Vagina (tissue), 2 donors: Measurements from ENCODE around the gene CXCR2. TPM values are rescaled to one million over a fixed set of nuclear protein-coding genes. Genes with fewer than 3 reads are reported as not detected.

ENCODE experiments used
- DNase-seq, 2 donors: peaks; one replicate each; pipeline ENCODE4 v3.0.0-alpha.2; 2017; ENCODE audit errors: extremely low spot score in 2 of 2
- H3K27ac ChIP-seq: fragments of 200-600 bp; sonication (generic); one replicate; pipeline ENCODE4 v1.5.1; 2019
- H3K27me3 ChIP-seq: fragments of 200-600 bp; sonication (generic); one replicate; pipeline ENCODE4 v1.5.1; 2019
- H3K36me3 ChIP-seq, 2 donors: fragments of 200-600 bp; sonication (generic); one replicate each; pipeline ENCODE4 v1.5.1; 2017 to 2019
- H3K4me1 ChIP-seq: fragments of 200-600 bp; sonication (generic); one replicate; pipeline ENCODE4 v1.5.1; 2019
- H3K4me3 ChIP-seq, 2 donors: fragments of 200-600 bp; sonication (generic); 1 replicate in 1 of 2; 2 replicates in 1 of 2; pipeline ENCODE4 v1.5.1; 2016 to 2019
- H3K9me3 ChIP-seq: fragments of 200-600 bp; sonication (generic); one replicate; pipeline ENCODE4 v1.5.1; 2019
- CTCF ChIP-seq, 3 experiments: fragments of 450-650 bp in 2 of 3; fragments of 200-600 bp in 1 of 3; sonication (generic) in 1 of 3; IDR thresholded peaks; one replicate each; pipeline ENCODE4 v1.5.1; 2017 to 2019; ENCODE audit warnings: antibody characterized with exemption in 3 of 3, mild to moderate bottlenecking in 2 of 3, moderate library complexity in 2 of 3
- POLR2A ChIP-seq, 2 donors: fragments of 450-650 bp; IDR thresholded peaks; one replicate each; pipeline ENCODE4 v1.6.1; 2017; ENCODE audit warnings: antibody characterized with exemption in 2 of 2, mild to moderate bottlenecking in 2 of 2, moderate library complexity in 2 of 2
- POLR2AphosphoS5 ChIP-seq, 2 donors: sonication (generic); formaldehyde crosslinking; IDR thresholded peaks; one replicate each; pipeline ENCODE4 v1.9.0; 2017; ENCODE audit warnings: antibody characterized with exemption in 2 of 2, mild to moderate bottlenecking in 2 of 2, low read depth in 1 of 2; ENCODE audit not compliant: insufficient read depth in 1 of 2
- intact Hi-C: fragments of 100-400 bp; cut with DNase I; formaldehyde crosslinking; loops from one replicate; pipeline ENCODE4 v1.15.1; 2023
- total RNA-seq: library from RNA; depleted of rRNA; stranded (reverse); fragments of >200 nt; gene quantifications from one replicate; pipeline ENCODE4 v1.2.3, GENCODE V29; 2016

Gene CXCR2
- total RNA-seq, 1 donor from 2014 or later = 6.4 TPM

- intact Hi-C loops = no loop called here
- no peak overlapping the region for H3K4me3 ChIP-seq
- no peaks in the 10 kb centered on the region for H3K9me3 ChIP-seq
- H3K27ac ChIP-seq = no peak overlapping the region
- DNase-seq = peak in 1 of 2 donors; percentile 91
- no peaks in the 10 kb centered on the region for H3K36me3 ChIP-seq
- TF ChIP-seq POLR2A (IDR thresholded peaks at IDR 0.05) = no peak
- TF ChIP-seq POLR2AphosphoS5 (IDR thresholded peaks at IDR 0.05; ENCODE audit: insufficient read depth in 1 of 2, low read depth in 1 of 2) = no peak
- TF ChIP-seq CTCF (IDR thresholded peaks at IDR 0.05) = no peak
- no peaks in the 10 kb centered on the region for H3K4me1 ChIP-seq
- no peaks in the 10 kb centered on the region for H3K27me3 ChIP-seq
Measured at GRCh38 chr2:218082586-218083351, 43.1 kb upstream of the CXCR2 start.

GRCh38 chr2:218083352-218083676 is 42.5 kb upstream of the CXCR2 start:
- no peaks in the 10 kb centered on the region for H3K9me3 ChIP-seq
- TF ChIP-seq POLR2AphosphoS5 (IDR thresholded peaks at IDR 0.05; ENCODE audit: insufficient read depth in 1 of 2, low read depth in 1 of 2) (no peak), CTCF (IDR thresholded peaks at IDR 0.05) (no peak), POLR2A (IDR thresholded peaks at IDR 0.05) (no peak)
- no peak for DNase-seq
- intact Hi-C loops = no loop called here
- no peak overlapping the region for H3K27ac ChIP-seq
- no peaks in the 10 kb centered on the region for H3K4me1 ChIP-seq
- H3K4me3 ChIP-seq = no peak overlapping the region
- H3K36me3 ChIP-seq = no peaks in the 10 kb centered on the region
- no peaks in the 10 kb centered on the region for H3K27me3 ChIP-seq

- Histone ChIP-seq H3K4me3 (no peak overlapping the region), H3K9me3 (no peaks in the 10 kb centered on the region), H3K27ac (no peak overlapping the region), H3K36me3 (no peaks in the 10 kb centered on the region), H3K4me1 (no peaks in the 10 kb centered on the region), H3K27me3 (no peaks in the 10 kb centered on the region)
- intact Hi-C loops = no loop called here
- no peak for DNase-seq
- TF ChIP-seq POLR2AphosphoS5 (IDR thresholded peaks at IDR 0.05; ENCODE audit: insufficient read depth in 1 of 2, low read depth in 1 of 2) (no peak), POLR2A (IDR thresholded peaks at IDR 0.05) (no peak), CTCF (IDR thresholded peaks at IDR 0.05) (no peak)
Measured at GRCh38 chr2:218086478-218086877, 39.4 kb upstream of the CXCR2 start.

- H3K9me3 ChIP-seq = no peaks in the 10 kb centered on the region
- no peak overlapping the region for H3K27ac ChIP-seq
- H3K27me3 ChIP-seq = no peaks in the 10 kb centered on the region
- intact Hi-C loops = no loop called here
- no peaks in the 10 kb centered on the region for H3K4me1 ChIP-seq
- H3K36me3 ChIP-seq = no peaks in the 10 kb centered on the region
- DNase-seq = no peak
- no peak overlapping the region for H3K4me3 ChIP-seq
- no peak for TF ChIP-seq POLR2AphosphoS5 (IDR thresholded peaks at IDR 0.05; ENCODE audit: insufficient read depth in 1 of 2, low read depth in 1 of 2)
- no peak for TF ChIP-seq POLR2A (IDR thresholded peaks at IDR 0.05)
Measured at GRCh38 chr2:218089259-218089658, 36.6 kb upstream of the CXCR2 start.

- H3K36me3 ChIP-seq = no peaks in the 10 kb centered on the region
- no peaks in the 10 kb centered on the region for H3K4me1 ChIP-seq
- H3K4me3 ChIP-seq = no peak overlapping the region
- intact Hi-C loops = no loop called here
- TF ChIP-seq POLR2AphosphoS5 (IDR thresholded peaks at IDR 0.05; ENCODE audit: insufficient read depth in 1 of 2, low read depth in 1 of 2) (no peak), CTCF (IDR thresholded peaks at IDR 0.05) (no peak), POLR2A (IDR thresholded peaks at IDR 0.05) (no peak)
- no peaks in the 10 kb centered on the region for H3K9me3 ChIP-seq
- H3K27me3 ChIP-seq = no peaks in the 10 kb centered on the region
- no peak for DNase-seq
- no peak overlapping the region for H3K27ac ChIP-seq
Measured at GRCh38 chr2:218091746-218092145, 34.1 kb upstream of the CXCR2 start.
